Stimulated activated CD8-positive, alpha-beta memory T cell treated with anti-CD3 and anti-CD28 coated beads, Interleukin-12 subunit alpha, Interleukin-12 subunit beta, amount 100 ng/mL, for 24 hours (primary cell): Measurements from ENCODE around the gene RNASEH2A.
"Not testable (repeated sequence)": the region's sequence is repeated elsewhere in the genome, so short reads cannot be mapped to it uniquely, and the experiment has no call there.

Source experiments
- DNase-seq: peaks from one replicate; pipeline ENCODE4 v3.0.0-alpha.2; 2020; ENCODE audit errors: extremely low read depth

The RNASEH2A gene

DNA sequence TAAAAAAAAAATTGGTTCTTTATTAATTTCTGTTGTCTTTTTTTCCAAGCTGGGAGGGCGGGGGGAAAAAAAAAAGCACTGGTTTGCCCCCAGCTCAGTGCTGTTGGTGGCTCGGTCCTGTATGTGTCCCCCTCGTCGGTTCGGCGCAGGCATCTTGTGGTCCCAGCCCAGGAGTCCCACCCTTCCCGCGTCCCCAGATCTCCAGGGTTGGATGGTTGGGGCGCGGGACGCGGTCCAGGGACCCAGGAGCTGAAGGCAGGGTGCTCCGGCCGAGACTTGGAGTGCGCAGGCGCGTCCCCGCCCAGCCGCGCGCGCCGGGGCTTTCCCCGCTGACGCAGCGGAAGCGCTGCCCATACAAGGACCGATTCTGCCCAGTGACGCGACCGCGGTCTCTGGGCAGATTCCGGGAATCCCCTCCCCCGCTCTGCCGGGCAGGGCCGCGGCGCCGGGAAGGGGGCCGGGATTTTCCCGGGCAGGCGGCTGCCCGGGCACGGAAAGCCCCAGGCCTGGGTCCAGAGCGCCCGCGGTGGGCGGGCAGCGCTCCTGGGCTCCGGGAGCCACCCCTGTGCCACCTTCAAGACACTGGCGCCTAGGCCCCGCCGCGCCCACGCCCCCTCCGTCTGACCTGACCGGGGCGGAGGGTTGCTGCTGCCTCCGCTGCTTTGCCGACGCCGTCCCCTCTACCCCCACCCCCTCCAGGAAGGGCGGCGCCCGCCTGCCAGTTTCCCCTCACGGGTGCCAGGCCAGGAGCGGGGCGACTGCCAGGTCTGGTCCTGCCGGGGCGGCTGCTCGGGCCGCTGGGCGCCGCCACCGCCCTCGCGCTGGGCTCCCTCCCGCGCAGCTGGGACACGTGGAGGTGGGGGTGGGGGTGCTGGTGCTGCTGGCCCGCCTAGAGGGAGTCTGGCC lies 12.8 kb upstream of the RNASEH2A start:
- DNase-seq: peak; percentile 78

DNA sequence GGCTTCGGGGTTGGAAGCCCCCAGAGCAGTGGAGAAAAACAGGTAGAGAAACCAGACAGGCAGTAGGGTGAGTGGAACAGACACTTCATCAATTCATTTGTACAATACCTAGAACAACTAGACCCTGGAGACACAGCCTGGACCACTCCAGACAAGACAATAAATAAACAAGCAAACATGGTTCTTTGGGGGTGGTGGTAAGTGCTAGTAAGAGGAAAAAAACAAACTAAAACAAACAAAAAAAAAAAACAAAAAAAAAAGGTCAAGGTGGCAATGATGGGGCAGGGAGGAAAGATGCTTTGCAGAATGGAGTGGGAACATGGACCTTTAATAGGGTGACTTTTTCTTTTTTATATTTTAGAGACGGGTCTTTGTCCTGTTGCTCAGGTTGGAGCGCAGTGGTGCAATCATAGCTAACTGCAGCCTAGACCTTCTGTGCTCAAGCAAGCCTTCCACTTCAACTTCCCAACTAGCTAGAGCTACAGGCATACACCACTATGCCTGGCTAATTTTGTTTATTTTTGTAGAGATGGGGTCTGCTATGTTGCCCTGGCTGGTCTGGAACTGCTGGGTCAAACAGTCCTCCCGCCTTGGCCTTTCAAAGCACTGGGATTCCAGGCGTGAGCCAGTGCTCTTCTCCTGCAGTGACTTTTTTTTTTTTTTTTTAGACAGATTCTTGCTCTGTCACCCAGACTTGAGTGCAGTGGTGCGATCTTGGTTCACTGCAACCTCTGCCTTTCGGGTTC lies 12.0 kb upstream of the RNASEH2A start:
- DNase-seq: no peak

DNA sequence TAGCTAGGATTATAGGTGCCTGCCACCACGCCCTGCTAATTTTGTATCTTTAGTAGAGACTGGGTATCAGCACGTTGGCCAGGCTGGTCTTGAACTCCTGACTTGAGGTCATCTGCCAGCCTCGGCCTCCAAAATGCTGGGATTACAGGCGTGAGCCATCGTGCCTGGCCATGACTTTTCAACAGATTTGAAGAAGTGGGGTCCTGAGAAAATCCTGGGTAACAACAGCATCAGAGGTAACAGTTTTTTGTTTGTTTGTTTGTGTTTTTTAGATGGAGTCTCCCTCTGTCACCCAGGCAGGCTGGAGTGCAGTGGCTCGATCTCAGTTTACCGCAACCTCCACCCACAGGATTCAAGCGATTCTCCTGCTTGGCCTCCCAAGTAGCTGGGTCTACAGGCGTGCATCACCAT lies 11.4 kb upstream of the RNASEH2A start:
- no peak for DNase-seq

DNA sequence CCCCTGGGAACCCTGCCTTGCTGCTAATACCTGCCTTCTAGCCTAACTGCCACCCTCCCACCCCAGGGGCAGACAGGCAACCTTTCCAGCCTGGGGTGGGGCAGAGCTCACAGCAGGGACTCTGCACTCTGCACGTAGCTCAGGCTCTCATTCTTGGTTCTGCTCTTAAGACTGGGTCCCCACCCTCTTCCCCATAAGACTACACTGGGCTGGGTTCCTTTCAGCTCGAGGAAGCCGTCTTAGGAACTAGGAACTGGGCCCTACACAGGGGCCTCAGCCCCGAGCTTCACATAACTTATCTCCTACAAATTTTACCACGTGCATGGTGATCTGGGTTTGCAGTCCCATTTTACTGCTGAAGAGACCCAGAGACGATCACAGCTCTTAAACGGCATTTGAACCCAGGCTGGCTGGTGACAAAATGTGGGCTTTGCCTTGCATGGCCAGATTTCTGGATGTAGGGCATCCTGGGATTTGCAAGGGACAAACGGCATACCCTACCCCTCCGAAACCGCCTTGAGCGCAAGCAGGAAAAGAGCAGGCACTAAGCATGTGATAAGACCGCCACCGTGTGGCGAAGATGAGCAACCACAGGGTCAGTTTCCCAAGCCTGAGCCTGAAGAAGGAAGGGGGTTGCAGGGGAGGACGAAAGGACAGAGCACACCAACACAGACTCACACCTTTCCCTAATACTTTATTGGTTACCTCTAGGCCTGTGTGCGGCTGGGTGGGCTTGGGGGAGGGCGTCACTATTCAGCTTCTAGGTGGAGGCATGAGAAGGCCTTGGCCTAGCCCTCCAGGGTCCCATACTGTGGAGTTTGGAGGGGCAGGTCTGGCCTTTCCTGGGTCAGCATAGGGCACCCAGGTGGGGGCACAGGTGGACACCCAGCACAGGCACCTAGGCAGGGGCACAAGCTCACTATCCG lies 10.0 kb upstream of the RNASEH2A start:
- DNase-seq: no peak

DNA sequence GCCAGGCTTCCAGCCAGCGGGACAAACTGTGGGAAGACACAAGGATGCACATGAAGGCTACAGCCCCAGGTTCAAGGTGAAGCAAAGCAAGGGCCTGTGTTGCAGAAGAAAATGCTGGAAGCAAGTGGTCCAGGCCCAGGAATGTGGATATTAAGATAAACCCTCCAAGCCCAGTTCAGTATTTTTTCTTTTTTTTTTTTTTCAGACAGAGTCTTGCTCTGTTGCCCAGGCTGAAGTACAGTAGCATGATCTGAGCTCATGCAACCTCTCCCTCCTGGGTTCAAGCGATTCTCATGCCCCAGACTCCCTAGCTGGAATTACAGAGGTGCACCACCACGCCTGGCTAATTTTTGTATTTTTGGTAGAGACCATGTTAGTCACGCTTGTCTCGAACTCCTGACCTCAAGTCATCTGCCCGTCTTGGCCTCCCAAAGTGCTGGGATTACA lies 9.2 kb upstream of the RNASEH2A start:
- no peak for DNase-seq

DNA sequence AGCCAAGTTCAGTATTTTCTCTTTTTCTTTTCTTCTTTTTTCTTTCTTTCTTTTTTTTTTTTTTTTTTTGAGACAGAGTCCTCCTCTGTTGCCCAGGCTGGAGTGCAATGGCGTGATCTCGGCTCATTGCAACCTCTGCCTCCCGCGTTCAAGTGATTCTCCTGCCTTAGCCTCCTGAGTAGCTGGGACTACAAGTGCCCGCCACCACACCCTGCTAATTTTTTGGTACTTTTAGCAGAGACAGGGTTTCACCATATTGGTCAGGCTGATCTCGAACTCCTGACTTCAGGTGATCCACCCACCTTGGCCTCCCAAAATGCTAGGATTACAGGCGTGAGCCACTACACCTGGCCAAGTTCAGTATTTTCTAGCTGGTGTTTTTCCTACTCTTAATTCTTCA lies 8.8 kb upstream of the RNASEH2A start:
- not testable (repeated sequence) for DNase-seq

DNA sequence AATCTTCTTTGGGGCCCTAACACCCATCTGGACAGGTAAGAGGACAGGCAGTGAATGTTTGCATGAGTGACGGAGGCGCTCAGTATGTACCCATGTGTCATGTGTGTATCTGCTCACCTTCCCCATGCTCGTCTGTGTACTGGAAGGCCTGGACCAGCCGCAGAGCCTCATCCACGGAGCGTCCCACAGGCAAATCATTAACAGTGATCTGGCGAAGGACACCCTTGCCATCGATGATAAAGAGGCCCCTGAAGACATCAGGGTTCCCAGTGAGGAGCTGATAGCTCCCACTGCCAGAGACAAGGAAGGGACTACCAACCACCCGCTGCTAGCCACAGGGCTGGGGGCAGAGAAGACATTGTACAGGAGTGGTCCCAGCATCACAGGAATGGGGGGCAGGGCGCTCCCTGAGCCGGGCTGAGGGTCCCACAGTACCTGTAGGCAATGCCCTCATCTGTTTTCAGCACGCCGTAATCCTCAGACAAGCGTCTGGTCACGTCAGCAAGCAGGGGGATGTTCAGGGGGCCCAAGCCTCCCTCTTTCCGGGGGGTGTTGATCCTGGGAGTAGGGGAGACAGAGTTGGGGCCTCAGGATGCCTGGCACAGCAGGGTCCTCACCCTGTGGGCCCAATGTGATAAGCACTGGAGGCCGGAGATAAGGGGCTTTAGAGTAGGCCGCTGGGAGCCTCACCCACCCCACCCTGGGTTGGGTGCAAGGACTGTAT lies 6.5 kb upstream of the RNASEH2A start:
- no peak for DNase-seq

DNA sequence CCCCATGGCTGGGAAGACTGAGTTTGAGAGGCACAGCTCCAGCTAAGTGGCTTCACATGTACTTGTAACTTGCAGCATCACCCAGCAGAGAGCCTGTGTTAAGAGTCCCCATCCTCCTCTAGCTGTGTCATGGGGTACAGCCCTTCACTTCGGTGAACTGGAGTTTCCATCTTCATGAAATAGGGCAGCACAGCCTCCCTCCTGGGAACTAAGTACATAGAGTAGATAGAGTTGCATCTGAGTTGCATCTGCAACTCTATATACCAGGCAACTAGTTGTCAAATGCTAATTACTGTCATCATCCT lies 6.0 kb upstream of the RNASEH2A start:
- no peak for DNase-seq

DNA sequence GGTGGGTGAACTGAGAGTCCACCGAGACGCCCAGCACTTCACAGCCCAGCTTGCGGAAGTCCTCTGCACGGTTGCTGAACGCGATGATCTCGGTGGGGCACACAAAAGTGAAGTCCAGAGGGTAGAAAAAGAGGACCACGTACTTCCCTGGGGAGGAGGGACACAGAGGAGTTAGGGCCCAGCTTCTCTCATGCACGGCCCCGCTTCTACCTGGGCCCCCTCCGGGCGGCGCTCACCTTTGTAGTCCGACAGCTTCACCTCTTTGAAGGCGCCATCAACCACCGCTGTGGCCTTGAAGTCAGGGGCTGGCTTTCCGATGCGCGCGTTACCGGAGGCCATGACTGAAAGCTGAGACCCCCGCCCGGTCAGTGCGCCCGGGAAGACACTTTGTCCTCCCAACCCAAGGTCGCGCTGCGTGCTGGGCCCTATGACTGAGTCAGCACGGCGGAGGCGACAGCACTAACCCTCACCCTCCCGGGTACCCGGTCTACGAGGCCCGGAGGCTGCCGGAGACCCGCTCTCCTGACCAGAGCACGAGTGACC lies 5.4 kb upstream of the RNASEH2A start:
- no peak for DNase-seq

DNA sequence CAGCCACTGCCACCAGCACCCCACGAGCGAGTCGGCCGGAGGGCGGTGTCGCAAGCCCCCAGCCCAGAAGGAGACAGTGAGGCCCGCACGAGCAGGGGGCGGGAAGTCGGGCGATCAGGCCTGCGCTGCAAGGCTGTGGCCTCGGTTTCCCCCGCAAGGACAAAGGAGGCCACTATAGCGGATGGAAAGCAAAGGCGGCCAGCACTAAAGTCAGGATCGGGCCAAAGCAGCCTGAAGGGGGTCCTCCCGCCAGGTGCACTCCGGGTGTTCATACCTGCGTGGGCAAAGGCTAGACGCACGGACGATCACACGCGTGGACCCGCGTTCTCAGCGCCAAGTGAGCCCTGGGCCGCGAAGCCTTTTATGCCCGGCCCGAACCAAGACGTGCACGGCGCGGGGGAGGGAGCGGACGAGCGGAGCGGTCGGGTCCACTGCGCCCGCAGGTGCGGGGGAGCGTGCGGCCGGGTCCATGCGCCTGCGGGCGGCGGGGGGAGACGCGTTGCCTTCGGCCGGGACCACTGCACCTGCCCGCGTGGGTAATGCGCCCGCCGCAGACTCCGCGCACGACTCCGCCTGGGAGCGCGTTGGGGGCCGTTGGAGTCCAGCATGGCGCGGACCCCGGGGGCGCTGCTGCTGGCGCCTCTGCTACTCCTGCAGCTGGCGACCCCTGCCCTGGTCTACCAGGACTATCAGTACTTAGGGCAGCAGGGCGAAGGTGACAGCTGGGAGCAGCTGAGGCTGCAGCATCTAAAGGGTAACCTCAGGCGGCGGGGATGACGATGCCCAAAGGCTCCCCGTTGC lies 4.7 kb upstream of the RNASEH2A start, which contains the start of the genes PRDX2 and THSD8:
Gene PRDX2 (minus strand): TSS at position 335 of the 801 bp plus-strand sequence. CDS start 539 bp downstream, outside the sequence.
Gene THSD8 (plus strand): TSS at position 604 of the 801 bp plus-strand sequence. CDS start 3 bp downstream, at position 607.
- peak; percentile 55 for DNase-seq

DNA sequence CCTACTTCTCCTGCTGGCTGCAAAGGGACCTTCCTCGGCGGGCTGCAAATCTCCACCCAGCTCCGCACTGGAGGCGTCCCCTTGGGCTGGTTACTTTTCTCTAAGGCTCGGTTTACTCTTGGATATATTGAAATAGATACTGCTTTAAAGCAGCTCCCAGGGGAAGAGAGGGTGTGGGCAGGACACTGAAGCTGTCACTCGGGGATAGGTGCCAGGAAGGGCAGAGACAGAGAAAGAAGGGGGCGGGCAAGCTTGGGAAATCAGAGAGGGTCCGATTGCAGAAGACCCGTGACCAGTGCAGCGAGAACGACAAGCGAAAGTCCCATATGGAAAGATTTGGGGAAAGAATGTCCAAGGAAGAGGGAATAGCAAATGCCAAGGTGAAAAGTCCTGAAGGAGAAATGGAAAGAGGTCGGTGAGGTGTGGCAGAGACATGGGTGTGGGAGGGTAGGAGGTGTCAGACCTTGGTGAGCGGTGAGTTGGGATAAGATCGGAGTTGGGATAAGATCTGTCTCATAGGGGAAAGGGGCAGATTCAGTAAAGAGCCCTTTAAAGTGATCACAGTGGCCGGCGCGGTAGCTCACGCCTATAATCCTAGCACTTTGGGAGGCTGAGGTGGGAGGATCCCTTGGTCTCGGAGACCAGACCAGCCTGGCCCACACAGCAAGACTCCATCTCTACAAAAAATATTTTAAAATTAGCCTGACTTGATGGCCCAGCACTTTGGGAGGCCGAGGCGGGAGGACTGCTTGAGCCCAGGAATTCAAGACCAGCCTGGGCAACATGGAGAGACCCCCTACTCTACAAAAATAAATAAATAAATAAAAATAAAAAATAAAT lies 3.9 kb upstream of the RNASEH2A start:
- no peak for DNase-seq

DNA sequence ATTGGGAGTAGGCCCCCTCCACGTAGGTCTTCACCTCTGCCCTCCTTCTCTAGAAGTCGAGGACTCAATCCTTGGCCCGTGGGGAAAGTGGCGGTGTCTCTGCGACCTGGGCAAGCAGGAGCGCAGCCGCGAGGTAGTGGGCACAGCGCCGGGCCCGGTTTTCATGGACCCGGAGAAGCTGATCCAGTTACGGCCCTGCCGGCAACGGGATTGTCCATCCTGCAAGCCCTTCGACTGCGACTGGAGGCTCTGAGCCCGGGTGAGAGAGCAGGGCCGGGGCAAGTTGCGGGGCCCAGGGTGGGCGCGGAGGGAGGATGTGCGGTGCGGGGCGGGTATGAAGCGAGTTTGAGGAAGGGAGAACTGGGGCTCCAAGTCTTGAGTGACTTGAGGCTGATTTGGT lies 2.3 kb upstream of the RNASEH2A start:
- DNase-seq: no peak

DNA sequence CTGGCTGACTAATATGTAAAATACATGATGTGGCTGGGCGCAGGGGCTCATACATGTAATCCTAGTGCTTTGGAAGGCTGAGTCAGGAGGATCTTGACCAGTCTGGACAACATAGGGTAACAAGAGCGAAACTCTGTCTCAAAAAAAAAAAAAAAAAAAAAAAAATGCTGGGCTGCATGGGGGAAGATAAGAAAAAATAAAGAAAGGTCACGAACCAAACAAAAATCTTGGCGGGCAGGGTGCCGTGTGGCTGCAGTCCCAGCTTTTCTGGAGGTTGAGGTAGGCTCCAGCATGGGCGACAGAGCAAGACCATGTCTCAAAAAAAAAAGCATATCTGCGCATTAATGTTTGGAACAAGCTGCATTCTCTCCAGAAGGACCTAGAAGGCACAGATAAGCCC lies 8.7 kb downstream of the RNASEH2A start:
- DNase-seq: no peak

DNA sequence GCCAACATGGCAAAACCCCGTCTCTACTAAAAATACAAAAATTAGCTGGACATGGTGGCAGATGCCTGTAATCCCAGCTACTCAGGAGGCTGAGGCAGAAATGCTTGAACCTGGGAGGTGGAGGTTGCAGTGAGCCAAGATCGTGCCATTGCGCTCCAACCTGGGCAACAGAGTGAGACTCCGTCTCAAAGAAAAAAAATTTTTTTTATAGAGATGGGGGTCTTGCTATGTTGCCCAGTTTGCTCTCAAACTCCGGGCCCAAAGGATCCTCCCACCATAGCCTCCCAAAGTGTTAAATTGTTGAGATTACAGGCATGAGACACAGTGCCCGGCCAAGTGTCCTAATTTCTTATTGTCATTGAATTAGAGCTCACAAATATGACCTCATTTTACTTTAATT lies 10.8 kb downstream of the RNASEH2A start:
- not testable (repeated sequence) for DNase-seq

DNA sequence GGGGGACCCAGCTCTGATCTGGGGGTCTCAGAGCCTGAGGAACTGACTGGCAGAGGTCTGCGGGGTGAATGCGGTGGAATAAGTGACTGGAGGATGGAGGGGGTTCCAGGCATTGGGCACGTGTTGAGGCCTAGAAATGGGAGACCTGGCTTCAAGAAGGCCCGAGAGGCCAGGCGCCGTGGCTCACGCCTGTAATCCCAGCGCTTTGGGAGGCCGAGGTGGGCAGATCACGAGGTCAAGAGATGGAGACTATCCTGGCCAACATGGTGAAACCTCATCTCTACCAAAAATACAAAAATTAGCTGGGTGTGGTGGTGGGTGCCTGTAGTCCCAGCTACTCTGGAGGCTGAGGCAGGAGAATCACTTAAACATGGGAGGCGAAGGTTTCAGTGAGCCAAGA lies 11.4 kb downstream of the RNASEH2A start:
- DNase-seq: not testable (repeated sequence)

DNA sequence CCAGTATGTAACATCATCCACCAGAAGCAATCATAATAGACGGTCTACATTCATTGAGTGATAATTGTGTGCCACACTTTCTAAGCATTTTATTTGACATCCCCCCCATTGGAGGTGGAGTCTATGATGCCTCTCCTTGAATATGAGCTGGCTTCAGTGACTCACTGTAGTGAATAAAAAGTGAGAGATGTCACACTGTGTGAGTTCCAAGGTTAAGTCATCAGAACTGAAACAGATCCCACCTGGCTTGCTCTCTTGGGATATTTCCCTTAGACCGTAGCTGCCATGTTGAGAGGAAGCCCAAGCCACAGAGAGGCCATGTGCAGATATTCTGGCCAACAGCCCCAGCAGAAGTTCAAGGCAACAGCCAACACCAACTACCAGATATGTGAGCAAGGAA lies 15.4 kb downstream of the RNASEH2A start:
- DNase-seq: no peak

DNA sequence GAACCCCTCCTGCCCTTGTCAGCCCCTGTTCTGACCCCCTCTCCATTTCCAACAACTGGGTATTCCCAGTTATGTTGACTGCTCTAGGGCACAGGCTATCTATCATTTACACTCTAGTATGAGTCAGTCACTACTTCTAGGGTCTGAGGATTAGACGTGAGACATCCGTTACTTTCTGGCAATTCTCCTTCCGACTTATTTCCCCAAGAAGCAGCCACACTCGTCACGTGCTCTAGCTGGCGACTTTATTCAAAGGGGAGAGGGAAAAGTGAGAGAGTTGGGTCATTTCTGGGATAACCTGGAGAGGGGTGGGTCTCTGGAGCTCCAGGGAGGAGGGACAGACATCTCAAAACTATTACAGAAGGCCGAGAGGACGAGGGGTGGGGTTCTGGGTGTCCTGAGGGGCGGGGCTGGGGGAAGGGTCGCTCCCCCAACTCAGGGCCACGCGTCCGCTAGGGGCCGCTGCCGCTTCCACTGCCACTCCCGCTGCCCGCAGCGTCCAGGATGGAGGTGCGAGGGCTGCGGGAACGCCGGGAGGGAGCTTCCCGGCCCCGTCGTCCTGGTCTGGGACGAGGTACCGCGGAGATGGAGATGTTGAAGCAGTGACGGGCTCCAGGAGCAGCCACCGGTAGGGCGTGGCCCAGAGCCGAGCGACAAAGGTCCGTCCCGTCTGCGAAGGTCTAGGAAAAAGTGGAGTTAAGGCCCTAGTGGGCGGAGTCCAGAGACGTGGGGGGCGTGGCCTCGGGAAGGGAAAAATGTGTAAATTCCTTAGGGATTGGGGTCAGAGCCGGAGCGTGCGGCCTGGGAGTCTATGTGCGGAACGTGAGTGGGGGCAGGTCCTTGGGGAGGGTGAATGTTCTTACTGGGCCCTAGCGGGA lies 19.1 kb downstream of the RNASEH2A start:
- DNase-seq: no peak

DNA sequence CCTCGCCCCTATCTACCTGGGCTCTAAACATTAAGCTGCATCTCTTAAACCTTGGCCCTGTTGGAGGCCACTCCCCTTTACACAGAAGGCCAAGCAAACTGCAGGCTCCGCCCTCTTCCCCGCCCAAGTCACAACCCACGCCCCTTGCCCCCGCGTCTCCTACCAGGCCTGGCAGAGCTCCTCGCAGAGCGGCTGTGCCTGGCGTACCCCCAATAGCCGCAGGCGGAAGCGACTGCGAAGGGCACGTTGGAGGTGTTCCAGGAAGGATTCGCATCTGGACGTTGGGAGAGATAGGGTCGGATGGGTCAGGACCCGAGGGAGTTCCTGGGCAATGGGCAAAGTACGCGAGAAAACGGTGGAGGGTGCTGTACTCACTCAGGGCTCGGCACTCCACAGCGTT lies 22.1 kb downstream of the RNASEH2A start:
- no peak for DNase-seq
